ENCODE measurements around the gene NRK.
"Not testable (repeated sequence)": the region's sequence is repeated elsewhere in the genome, so short reads cannot be mapped to it uniquely, and the experiment has no call there.

Gene NRK

DNA sequence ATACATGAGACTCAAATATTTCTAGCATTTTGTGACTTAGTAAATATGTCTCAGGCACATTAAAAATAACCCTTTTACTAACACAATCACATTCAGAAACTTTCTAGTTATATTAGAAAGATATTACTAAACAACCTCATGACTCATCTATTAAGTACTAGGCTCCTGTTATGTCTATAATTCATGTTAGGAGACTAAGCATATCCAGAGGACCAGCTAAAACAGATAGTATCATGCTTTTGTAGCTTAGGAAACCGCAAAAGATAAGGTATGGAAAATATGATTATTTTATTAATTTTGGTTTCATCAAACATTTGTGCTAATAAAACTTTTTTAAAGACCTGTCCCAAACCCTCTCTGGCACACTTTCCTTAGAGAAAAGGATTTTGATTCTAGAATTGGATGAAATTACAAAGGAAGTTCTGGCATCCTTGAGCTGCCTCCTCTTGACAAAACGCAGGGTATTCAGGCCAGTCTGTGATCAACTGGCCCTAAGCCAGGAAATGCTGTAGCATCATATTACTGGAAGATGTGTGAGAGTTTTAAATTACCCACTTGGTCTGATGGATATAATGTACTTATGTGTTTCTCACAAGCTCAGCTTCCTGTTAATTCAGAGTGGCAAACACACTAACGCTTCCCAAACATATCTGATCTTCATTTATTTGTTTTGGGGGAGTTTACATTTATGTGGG is 60.4 kb downstream of the NRK start:
- no peak for DNase-seq

DNA sequence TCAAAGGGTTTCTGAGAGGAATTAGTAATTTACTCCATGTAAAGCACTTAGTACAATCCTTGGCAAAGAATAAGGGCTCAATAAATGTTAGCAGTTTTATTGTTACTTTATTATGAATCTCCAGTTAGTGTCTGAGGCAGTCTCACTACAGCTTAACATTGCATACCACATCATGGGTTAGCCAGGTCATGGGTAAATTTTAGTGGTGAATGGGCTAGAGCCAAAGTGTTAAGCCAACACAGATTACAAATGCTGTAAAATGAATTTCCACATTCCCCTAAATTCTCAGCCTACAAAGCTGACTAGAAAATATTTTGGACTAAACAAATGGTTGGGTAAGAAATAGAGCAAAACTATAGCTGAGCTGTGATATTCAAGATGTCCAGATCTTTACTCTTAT is 72.4 kb downstream of the NRK start:
- DNase-seq: no peak

DNA sequence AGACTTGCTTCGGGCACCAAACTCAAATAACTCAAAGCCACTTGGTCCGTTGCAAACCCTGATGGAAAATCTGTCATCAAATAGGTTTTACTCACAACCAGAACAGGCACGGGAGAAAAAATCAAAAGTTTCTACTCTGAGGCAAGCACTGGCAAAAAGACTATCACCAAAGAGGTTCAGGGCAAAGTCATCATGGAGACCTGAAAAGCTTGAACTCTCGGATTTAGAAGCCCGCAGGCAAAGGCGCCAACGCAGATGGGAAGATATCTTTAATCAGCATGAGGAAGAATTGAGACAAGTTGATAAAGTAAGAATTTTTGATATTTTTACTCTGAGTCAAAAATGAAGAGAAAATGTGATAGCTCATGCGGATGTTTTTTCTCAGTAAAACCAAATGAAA is 87.2 kb downstream of the NRK start:
- no peak for DNase-seq

DNA sequence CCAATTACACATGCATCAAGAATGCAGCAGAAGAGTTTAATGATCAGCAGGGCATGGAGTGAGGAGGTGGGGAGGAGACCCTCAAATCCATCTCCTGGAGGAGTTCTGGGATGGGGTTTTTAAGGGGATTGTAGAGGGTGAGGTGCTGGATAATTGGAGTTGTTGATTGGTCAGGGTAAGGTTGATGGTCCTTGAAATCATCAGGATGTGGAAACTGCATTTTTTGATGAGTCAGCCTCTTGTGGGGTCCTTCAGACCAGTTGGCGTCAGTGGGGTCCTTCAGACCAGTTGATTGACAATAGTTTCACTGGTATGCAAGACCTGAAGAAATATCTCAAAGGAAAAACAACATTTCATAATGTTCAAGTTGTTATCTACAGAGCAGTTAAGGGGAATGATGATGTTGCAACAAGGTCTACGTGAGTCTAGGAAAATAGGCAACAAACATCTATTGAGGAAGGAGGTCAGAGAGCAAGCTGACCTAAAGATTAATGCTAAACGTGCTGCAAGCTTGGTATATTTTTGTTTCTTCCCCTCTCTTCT is 88.3 kb downstream of the NRK start:
- DNase-seq: no peak

DNA sequence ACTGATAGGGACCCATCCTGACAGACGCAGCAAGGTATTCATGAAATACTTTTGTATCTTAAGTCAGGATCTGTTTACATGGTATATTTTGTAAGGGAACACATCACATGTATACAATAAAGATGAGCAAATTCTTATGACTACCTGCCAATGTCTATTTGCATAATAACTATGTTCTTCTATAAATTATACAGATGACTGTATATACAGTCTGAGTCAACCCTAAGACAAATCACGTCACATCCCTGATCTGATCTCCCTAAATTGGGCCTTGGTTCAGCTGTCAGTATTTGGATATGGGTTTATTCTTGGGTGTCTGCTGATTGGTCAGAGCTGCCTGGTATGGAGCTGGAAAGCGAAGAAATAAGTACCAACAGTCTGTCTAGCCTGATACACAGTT is 122.9 kb downstream of the NRK start:
- DNase-seq: no peak

DNA sequence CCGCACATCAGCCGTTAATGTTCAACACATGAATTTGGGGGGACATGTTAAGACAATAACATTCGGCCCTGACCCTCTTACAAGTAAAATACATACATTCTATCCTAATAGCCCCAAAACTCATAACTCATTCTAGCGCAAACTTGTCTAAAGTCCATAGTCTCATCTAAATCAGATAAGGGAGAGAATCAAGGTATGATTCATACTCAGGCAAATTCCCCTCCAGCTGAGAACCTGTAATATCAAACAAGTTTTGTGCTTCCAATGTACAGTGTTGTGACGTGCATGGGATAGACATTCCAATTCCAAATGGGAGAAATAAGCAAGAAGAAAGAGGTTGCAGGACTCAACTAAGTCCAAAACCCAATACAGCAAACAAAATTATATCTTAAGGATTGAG is 147.1 kb downstream of the NRK start:
- DNase-seq: no peak

DNA sequence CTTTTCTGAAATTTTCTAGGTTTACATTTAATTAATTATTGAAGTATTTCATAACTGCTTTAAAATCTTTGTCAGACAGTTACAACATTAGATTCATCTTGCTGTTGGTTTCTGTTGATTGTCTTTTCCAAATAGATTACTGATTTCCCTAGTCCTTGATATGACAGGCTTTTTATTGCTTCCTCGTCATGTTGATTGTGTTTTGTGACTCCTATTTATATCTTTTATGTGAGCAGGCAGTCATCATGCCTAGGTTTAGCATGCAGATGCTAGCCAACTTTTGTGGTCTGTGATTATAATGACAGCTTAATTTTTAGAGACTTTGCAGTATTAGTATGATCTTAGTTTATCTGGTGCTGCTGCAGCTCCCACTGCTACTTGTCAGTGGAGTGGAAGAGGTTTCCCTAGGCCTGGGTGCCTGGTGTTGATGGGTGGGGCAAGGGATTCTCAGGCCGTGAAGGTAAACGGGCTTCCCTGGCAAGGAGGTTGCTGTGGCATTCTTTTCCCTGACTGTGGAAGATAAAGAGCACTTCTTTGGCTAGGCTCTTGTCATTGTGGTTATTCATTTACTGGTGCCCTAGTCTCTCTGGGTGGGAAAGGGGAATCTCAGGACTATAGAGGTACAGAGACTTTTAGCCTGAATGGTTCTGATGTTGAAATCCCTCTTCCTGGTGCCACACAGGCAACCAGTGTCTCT is 150.5 kb downstream of the NRK start:
- no peak for DNase-seq

DNA sequence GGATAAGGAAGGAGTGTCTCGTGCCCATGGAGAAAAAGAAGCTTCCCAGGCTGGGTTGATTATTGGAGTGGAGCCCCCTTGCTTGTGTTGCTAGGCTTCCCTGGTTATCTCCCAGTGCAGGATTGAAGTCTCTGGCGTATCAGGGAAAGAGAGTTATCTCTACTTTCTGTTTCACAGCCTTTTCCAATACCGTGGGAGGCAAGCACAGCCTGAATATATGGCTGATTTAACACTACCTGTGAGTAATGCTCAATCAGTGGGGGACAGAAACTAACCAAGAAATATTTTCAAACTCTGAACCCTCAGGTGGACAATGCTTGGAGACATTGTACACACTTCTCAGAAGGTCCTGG is 151.0 kb downstream of the NRK start:
- DNase-seq: no peak

DNA sequence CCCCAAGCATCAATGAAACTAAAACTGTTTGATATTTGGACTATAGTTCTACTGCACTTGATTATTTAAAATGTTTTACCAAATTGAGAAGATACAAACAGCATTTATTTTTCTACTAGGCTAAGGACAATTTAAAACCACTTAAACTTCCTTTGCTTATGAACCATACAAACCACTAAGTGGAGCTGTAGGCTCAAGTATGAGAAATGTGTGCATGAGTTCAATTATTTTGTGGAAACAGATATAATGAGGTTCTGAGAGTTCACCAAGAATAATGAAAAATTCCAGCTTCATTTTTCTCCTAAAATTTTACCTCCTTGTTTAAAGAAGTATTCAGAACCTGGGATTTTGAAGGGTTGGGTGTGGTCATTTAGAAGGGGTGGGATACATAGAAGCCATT is 153.0 kb downstream of the NRK start:
- DNase-seq: no peak

DNA sequence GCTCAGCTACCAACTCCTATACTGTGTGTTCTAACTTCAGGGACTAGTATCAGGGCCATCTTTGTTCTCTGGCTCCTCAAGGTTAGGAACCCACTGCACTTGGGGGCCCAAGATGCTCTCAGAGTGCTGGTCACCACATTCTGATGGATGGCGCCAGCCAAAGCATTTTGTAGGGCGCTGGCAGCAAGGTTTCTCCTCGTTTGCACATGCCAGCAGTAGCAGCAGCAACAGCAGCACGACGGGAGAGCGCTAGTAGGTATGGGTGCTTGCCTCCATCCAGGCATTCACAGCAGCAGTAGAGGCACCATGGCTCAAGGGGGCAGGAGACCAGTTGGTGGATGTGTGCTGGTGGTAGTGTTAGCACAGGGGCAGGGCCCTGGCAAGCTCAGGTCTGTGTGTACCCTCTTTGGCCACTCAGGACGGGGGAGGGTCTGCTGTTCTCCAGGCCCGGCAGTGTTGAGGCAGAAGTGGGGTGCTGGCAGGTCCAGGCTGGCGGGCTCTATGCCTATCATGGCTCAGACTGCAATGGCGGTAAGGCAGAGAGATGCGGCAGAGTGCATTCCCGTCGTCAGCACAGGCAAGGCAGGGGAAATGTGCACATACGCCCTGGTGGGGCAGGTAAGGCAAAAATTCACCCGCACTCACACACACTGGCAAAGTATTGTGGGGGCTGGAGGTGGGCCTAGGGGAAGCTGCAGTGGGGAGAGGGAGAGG is 159.6 kb downstream of the NRK start:
- no peak for DNase-seq

DNA sequence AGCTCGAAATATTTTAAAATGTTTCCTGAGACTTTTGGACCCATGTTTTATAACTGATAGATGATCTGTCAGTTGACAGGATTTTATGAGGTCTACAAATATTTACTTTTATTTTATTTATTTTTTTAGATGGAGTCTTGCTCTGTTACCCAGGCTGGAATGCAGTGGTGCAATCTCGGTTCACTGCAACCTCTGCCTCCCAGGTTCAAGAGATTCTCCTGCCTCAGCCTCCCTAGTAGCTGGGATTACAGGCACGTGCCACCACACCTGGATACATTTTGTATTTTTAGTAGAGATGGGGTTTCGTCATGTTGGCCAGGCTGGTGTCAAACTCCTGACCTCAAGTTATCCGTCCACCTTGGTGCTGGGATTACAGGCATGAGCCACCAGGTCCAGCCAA is 166.1 kb downstream of the NRK start:
- DNase-seq: not testable (repeated sequence)

DNA sequence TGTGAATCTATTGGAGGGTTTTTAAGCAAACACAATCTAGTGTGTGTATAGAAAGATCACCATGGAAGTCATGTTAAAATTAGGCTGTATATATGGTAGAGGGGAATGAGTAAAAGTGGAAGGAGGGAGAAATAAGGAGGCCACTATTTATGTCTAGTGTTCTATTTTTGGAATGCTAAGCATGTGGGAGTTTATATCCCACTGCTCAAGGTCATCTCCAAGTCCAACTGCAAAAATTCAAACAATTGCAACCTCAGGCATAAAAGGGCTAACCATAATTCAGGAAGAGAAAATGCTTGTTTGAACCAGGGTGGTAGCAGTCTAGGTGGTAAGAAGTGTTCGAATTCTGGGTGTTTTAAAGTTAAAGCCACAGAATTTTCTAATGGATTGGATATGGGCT is 177.0 kb downstream of the NRK start:
- DNase-seq: no peak

DNA sequence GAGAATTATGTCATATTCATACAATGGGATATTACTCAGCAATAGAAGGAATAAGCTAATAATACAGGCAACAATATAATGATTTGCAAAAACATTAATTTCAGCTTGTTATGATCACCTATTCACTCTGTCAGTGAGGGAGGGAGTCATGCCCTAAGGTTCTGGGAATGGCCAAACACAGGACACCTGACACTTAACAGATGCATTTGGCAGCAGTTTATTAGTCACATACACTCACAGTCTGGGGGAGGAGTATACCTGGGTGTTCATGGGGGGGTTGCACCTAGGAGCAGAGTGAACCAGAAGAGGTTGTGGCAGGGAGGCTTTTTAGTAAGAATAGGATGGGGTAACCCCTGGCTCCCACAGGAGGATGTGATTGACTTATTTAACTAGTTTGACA is 177.9 kb downstream of the NRK start:
- DNase-seq: no peak

DNA sequence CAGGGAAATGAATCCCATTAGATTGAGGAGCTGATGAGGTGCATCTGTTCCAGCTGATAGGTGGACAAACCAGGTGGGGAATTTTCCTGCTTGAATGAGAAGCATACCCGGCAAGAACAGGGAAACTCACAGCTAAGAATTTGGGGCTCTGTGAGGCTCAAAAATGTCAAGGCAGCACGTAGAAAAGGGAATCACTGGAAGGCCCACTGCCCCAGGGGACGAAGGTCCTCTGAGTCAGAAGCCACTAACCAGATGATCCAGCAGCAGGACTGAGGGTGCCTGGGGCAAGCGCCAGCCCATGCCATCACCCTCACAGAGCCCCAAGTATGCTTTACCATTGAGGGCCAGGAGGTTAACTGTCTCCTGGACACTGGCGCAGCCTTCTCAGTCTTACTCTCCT is 178.3 kb downstream of the NRK start:
- DNase-seq: not testable (repeated sequence)

DNA sequence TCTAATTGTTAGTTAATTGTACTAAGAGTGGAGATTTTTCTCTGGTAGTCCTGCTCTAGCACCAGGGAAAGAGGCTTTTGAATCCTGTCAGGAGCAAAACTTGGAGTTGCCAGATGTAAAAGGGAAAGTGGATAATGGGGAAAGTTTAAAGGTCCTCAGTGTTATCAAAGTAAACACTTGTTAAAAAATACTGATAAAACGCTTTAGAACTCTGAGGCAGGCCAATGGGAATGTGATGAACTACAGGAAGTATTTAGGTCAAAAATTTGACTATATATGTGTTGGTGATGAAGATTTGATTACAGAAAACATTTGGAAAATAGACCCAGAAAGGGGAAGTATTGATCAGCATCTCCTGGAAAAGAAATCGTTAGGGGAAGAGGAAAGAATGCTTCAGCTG is 183.3 kb downstream of the NRK start:
- no peak for DNase-seq

DNA sequence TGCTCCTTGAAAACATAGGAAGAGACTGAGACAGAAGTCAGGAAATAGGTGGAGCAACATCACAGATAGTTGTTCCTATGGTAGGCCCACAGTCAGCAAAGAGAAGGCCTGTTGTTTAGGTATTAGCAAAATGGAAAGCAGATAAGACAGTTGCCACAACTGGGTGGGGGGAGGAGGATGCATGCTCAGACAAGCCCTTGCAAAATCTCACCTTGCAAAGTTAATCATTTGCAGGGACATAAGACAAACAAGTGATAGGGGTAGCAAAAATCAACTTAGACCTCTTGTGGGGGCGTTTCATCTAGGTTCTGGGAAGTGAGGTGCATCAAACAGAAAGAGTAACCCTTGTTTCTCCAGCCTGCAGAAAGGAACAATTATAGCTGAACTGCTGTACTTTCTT is 185.5 kb downstream of the NRK start:
- no peak for DNase-seq

Data from cerebellar nuclear complex (tissue), 1 donor.